ENCODE data around the gene RCVRN.

RCVRN gene

GRCh38 chr17:9904277-9905077, 594 bp downstream of the RCVRN start:
- H3K4me1 ChIP-seq (ENCODE audit: insufficient read depth, low read length): no peaks in the 10 kb centered on the region
- H2AFZ ChIP-seq (ENCODE audit: low read depth, low read length): no peak overlapping the region
- H3K9ac ChIP-seq (ENCODE audit: low read depth, low read length): no peak overlapping the region
- peaks cover 4% of the 10 kb centered on the region for H4K20me1 ChIP-seq (ENCODE audit: insufficient read depth, low read length)
- no peak for TF ChIP-seq EZH2 (IDR thresholded peaks at IDR 0.05; ENCODE audit: borderline replicate concordance, low read depth, low read length, severe bottlenecking)
- TF ChIP-seq CTCF (IDR thresholded peaks at IDR 0.05; ENCODE audit: borderline replicate concordance, extremely low read depth, low read length, poor library complexity, severe bottlenecking): no peak
- H3K4me3 ChIP-seq (ENCODE audit: low read depth in 1 of 2, low read length in 2 of 2): no peak overlapping the region
- DNase-seq (no peak), ATAC-seq (ENCODE audit: insufficient read depth, low read depth) (no peak)
- no peaks in the 10 kb centered on the region for H3K9me3 ChIP-seq (ENCODE audit: insufficient read depth, low read length, severe bottlenecking)
- H3K27me3 ChIP-seq (ENCODE audit: insufficient read depth, low read length, poor library complexity): peaks cover 5% of the 10 kb centered on the region
- no peaks in the 10 kb centered on the region for H3K79me2 ChIP-seq (ENCODE audit: insufficient read depth, low read length)
- H3K27ac ChIP-seq (ENCODE audit: low read length): no peak overlapping the region
- H3K36me3 ChIP-seq (ENCODE audit: insufficient read depth, low read length): no peaks in the 10 kb centered on the region
- no peak overlapping the region for H3K4me2 ChIP-seq (ENCODE audit: insufficient read depth, low read length)

- Histone ChIP-seq H3K27me3 (ENCODE audit: insufficient read depth, low read length, poor library complexity) (peaks cover 5% of the 10 kb centered on the region), H3K9ac (ENCODE audit: low read depth, low read length) (no peak overlapping the region), H3K4me2 (ENCODE audit: insufficient read depth, low read length) (no peak overlapping the region), H3K9me3 (ENCODE audit: insufficient read depth, low read length, severe bottlenecking) (no peaks in the 10 kb centered on the region), H2AFZ (ENCODE audit: low read depth, low read length) (no peak overlapping the region), H3K36me3 (ENCODE audit: insufficient read depth, low read length) (no peaks in the 10 kb centered on the region), H4K20me1 (ENCODE audit: insufficient read depth, low read length) (no peaks in the 10 kb centered on the region), H3K4me1 (ENCODE audit: insufficient read depth, low read length) (no peaks in the 10 kb centered on the region), H3K4me3 (ENCODE audit: low read depth in 1 of 2, low read length in 2 of 2) (no peak overlapping the region), H3K27ac (ENCODE audit: low read length) (no peak overlapping the region), H3K79me2 (ENCODE audit: insufficient read depth, low read length) (no peaks in the 10 kb centered on the region)
- TF ChIP-seq CTCF (IDR thresholded peaks at IDR 0.05; ENCODE audit: borderline replicate concordance, extremely low read depth, low read length, poor library complexity, severe bottlenecking): no peak
- TF ChIP-seq EZH2 (IDR thresholded peaks at IDR 0.05; ENCODE audit: borderline replicate concordance, low read depth, low read length, severe bottlenecking): no peak
- no peak for DNase-seq
- no peak for ATAC-seq (ENCODE audit: insufficient read depth, low read depth)
Measured at GRCh38 chr17:9902120-9902519, 3.0 kb downstream of the RCVRN start.

GRCh38 chr17:9900784-9901183, 4.3 kb downstream of the RCVRN start:
- Histone ChIP-seq H2AFZ (ENCODE audit: low read depth, low read length) (no peak overlapping the region), H3K79me2 (ENCODE audit: insufficient read depth, low read length) (no peaks in the 10 kb centered on the region), H3K4me1 (ENCODE audit: insufficient read depth, low read length) (no peaks in the 10 kb centered on the region), H3K9me3 (ENCODE audit: insufficient read depth, low read length, severe bottlenecking) (no peaks in the 10 kb centered on the region), H3K36me3 (ENCODE audit: insufficient read depth, low read length) (no peaks in the 10 kb centered on the region), H4K20me1 (ENCODE audit: insufficient read depth, low read length) (no peaks in the 10 kb centered on the region), H3K27me3 (ENCODE audit: insufficient read depth, low read length, poor library complexity) (peaks cover 5% of the 10 kb centered on the region), H3K27ac (ENCODE audit: low read length) (no peak overlapping the region), H3K4me2 (ENCODE audit: insufficient read depth, low read length) (no peak overlapping the region), H3K4me3 (ENCODE audit: low read depth in 1 of 2, low read length in 2 of 2) (no peak overlapping the region), H3K9ac (ENCODE audit: low read depth, low read length) (no peak overlapping the region)
- no peak for TF ChIP-seq EZH2 (IDR thresholded peaks at IDR 0.05; ENCODE audit: borderline replicate concordance, low read depth, low read length, severe bottlenecking)
- ATAC-seq (ENCODE audit: insufficient read depth, low read depth) (no peak), DNase-seq (no peak)

- H3K4me1 ChIP-seq (ENCODE audit: insufficient read depth, low read length): no peaks in the 10 kb centered on the region
- H3K27me3 ChIP-seq (ENCODE audit: insufficient read depth, low read length, poor library complexity): peaks cover 5% of the 10 kb centered on the region
- H3K9ac ChIP-seq (ENCODE audit: low read depth, low read length): no peak overlapping the region
- H2AFZ ChIP-seq (ENCODE audit: low read depth, low read length): no peak overlapping the region
- no peaks in the 10 kb centered on the region for H3K36me3 ChIP-seq (ENCODE audit: insufficient read depth, low read length)
- TF ChIP-seq EZH2 (IDR thresholded peaks at IDR 0.05; ENCODE audit: borderline replicate concordance, low read depth, low read length, severe bottlenecking) (no peak), CTCF (IDR thresholded peaks at IDR 0.05; ENCODE audit: borderline replicate concordance, extremely low read depth, low read length, poor library complexity, severe bottlenecking) (no peak)
- H3K9me3 ChIP-seq (ENCODE audit: insufficient read depth, low read length, severe bottlenecking): no peaks in the 10 kb centered on the region
- no peak overlapping the region for H3K4me3 ChIP-seq (ENCODE audit: low read depth in 1 of 2, low read length in 2 of 2)
- no peaks in the 10 kb centered on the region for H3K79me2 ChIP-seq (ENCODE audit: insufficient read depth, low read length)
- no peak overlapping the region for H3K27ac ChIP-seq (ENCODE audit: low read length)
- no peak for ATAC-seq (ENCODE audit: insufficient read depth, low read depth)
- no peak for DNase-seq
- no peak overlapping the region for H3K4me2 ChIP-seq (ENCODE audit: insufficient read depth, low read length)
- H4K20me1 ChIP-seq (ENCODE audit: insufficient read depth, low read length): no peaks in the 10 kb centered on the region
Measured at GRCh38 chr17:9900044-9900594, 5.0 kb downstream of the RCVRN start.
